NOMO-1 treated with dmso at 0.1 percent for 144 hours (cell line): ENCODE measurements around the gene CCSER2.
"Not testable (repeated sequence)": the region's sequence is repeated elsewhere in the genome, so short reads cannot be mapped to it uniquely, and the experiment has no call there.

Source experiments
- DNase-seq: peaks from one replicate; lab custom pipeline; 2025; ENCODE audit not compliant: unreplicated experiment; lab: John Stamatoyannopoulos, UW

The CCSER2 gene

GRCh38 chr10:84328418-84329195 is at the start of gene CCSER2:
CCSER2 (plus strand) TSS chr10:84328589; CDS start chr10:84371053, 42,464 bp downstream.
- DNase-seq = peak; percentile 81

DNA sequence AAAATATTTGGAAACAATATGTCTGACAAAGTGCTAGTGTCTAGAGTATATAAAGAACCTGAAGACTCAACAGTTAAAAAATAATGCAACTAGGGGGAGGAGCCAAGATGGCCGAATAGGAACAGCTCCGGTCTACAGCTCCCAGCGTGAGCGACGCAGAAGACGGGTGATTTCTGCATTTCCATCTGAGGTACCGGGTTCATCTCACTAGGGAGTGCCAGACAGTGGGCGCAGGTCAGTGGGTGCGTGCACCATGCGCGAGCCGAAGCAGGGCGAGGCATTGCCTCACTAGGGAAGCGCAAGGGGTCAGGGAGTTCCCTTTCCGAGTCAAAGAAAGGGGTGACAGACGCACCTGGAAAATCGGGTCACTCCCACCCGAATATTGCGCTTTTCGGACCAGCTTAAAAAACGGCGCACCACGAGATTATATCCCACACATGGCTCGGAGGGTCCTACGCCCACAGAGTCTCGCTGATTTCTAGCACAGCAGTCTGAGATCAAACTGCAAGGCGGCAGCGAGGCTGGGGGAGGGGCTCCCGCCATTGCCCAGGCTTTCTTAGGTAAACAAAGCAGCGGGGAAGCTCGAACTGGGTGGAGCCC is 48.4 kb upstream of the CCSER2 start:
- DNase-seq = not testable (repeated sequence)

GRCh38 chr10:84286695-84287094 is 41.7 kb upstream of the CCSER2 start:
- DNase-seq = no peak

GRCh38 chr10:84288151-84288550 is 40.2 kb upstream of the CCSER2 start:
- no peak for DNase-seq

- DNase-seq = no peak
These were observed 38.7 kb upstream of the CCSER2 start for GRCh38 chr10:84289521-84290200.

DNA sequence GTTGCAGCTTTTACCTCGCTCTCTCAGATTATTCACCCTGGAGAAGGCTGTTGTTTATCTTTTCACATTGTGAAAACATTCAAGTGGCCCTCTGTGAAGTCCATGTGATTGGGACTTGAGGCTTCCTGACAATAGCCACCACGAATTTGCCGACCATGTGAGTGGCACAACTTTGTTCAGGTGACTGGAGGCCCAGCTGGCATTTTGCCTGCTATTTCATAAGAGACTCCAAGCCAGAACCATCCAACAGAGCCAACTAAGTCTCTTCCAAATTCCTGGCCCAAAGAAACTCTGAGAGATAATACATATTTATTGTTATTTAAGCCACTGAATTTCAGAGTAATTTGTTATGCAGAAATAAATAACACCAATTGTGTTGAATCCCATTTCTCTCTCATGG is 38.2 kb upstream of the CCSER2 start:
- no peak for DNase-seq

DNA sequence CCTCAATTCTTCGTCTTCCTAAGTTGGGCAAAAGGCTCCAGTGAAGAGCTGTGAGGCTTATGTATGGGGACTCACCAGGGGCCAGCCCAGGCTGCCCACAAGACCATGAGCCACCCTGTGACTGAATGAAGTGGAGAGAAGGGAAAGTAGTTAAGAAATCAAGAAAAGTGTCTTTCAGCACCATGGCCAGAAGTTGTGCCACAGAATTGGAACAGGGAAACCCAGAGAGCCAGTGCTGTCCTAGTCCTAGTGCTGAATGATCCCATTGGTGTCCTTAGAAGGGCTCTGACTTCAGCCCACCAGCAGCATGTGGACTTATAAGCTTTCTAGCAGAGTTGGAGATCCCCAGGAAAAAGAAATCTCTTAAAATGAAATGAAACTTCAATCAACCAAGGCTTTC is 37.0 kb upstream of the CCSER2 start:
- peak; percentile 2 for DNase-seq

GRCh38 chr10:84292502-84292901 is 35.9 kb upstream of the CCSER2 start:
- no peak for DNase-seq

DNA sequence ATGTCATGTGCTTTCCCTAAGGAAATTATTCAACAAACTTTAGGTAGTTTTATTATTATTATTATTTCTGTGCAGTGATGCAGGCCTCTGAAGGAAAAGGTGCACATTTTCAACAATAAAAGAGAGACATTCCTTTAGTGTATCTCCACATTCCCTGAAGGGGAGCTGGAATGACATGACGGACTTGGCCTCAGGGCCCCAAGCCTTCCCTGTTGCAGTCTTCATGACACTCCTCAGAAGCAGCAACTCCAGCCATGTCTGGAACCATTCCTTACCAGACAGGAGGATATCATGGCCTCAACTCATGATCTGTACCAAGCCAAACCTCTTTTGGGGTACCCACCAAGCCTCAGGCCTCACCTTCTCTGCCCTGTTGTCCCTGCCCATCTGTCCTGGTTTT is 35.2 kb upstream of the CCSER2 start:
- no peak for DNase-seq

DNA sequence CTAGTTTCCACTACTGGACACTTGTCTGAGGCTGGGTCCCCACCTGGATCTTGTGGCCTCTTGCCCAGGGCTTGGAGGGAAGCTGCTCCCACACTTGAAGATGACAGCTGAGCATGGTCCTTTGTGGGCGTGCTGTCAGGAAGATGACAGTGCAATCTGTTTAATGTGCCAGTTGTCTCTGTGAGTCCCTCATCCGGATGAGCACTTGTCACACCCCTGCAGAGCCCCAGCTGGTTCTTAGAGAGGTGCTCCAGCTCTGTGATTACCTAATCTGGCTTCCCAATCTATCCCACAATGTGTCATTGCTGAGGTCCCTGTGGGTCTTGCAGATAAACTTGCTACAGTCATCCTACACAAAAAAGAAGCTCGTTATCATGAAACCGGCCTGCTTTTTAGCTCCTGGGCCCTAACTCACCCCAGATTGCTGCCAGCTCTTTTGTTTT is 34.8 kb upstream of the CCSER2 start:
- DNase-seq = no peak

GRCh38 chr10:84294766-84295447 is 33.5 kb upstream of the CCSER2 start:
- no peak for DNase-seq

GRCh38 chr10:84296091-84296981 is 32.1 kb upstream of the CCSER2 start:
- no peak for DNase-seq

DNA sequence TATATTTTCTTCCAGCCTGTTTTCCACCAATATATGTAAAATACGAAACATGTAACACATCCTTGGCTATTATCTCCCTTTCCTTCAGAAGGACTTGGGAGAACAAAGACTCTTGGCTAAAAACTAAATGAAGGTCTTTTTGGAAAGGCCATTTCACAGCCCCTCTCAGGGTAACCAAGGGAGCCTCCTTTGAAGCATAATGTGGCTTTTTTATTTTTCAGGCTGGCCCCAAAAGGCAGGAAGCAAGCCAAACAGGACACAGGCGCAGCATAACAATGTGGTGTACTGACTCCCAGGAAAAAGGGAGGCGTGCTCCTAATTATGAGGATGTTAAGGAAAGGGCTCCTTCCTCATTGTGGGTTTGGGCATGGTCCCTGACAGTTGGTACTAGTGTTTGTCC is 30.3 kb upstream of the CCSER2 start:
- DNase-seq = no peak

DNA sequence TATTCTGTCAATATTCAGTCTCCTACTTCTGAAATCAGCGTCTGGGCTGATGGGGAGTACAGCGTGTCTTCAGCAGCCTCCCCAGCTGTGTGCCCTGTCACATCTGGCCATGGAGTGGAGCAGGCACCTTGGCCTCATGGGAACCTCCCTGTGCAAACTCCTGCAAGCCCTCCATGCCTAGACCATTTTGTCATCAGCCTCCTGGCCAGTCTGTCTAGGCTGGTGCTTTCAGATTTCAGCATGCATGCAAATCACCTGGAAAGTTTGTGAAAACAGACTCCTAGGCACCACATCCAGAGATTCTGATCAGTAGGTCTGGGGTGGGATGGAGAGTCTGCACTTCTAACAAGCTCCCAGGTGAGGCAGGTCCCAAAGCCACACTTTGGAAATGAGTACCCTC is 26.2 kb upstream of the CCSER2 start:
- no peak for DNase-seq

GRCh38 chr10:84306751-84307384 is 21.5 kb upstream of the CCSER2 start:
- no peak for DNase-seq

- no peak for DNase-seq
These were observed 20.4 kb upstream of the CCSER2 start for GRCh38 chr10:84308021-84308420.

DNA sequence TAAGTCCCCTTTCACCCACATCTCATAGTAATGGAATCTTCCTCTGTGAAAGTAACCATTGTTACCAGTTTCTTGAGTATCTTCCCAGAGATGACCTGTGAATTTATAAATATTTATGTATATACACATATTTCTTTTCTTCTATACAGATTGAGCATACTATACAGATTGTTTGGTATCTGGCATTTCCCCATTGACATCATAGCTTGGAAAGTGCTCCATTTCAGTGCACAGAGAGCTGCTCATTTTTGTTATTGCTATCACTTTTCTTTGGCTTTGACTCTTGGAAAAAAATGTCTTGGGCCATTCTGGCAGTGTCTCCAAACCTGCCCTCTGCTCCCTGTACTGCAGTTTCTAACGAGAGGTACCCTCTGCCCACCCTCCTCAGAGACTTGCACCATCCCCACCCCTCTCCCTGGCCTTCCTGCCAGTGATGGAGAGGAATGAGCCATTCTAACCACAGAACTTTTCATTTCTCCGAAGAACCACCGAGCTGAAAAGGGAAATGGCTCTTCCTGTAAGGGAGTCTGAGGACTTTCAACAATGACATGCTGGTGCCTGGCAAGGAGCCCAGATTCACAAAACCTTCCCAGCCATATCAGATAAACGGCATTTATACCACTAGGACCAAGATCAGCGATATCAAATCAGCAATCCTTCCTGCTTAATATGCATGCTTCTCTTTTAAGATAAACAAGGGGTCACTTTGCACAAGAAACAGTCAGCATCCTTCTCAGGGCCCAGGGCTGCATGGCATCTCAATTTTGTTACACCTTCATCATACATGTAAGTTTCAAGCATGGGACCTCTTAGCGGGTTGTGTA is 19.7 kb upstream of the CCSER2 start:
- no peak for DNase-seq

DNA sequence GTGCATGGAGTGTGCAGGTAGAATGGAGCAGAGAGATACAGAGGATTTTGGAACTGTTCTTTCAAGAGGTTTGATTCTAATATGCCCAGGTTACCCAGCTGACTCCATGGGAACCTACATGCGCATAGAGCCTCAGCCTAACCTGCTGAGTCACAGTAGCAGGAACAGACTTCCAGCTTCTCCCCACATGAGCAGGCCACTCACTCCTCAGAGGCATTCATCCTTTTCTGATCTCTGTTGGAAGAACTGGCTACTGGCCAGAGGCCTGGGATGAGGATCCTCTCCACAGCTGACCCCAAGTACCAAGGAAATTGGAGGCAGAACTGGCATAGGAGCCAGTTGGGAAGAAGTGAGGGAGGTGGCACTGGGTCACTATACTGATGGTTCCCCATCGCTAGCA is 17.9 kb upstream of the CCSER2 start:
- DNase-seq = no peak

- DNase-seq = no peak
These were observed 16.8 kb upstream of the CCSER2 start for GRCh38 chr10:84311576-84311975.
